Loucy (cell line): ENCODE data around the gene TOX2.

Experiments
- CTCF ChIP-seq: fragments of 200-600 bp; sonication (generic); conservative IDR thresholded peaks from 2 replicates; pipeline ENCODE4 v1.5.1; 2014; ENCODE audit warnings: mild to moderate bottlenecking, antibody characterized with exemption, low read length
- EZH2phosphoT487 ChIP-seq: fragments of 200-600 bp; IDR thresholded peaks from 2 replicates; pipeline ENCODE4 v1.6.1; 2018; ENCODE audit warnings: antibody characterized with exemption, mild to moderate bottlenecking, moderate library complexity, borderline replicate concordance

GRCh38 chr20:44019638-44020335, 105.1 kb downstream of the TOX2 start:
- TF ChIP-seq CTCF = no peak
- no peak for TF ChIP-seq EZH2phosphoT487
